Measurements from ENCODE around the gene MAG. TPM values are rescaled to one million over a fixed set of nuclear protein-coding genes. Genes with fewer than 3 reads are reported as not detected.
A peak's percentile ranks its signal among the peaks of the same experiment; 100 is the strongest.

MAG gene
- total and polyA plus RNA-seq, 9 of the 15 experiments (the other 6 are each of a cell fraction or from before 2014, with no cell fraction given) = 0.11 to 10.0 (median 1.6) TPM

- no peak for TF ChIP-seq MNT (conservative IDR thresholded peaks at IDR 0.05)
- TF ChIP-seq BRF2 (IDR thresholded peaks at IDR 0.05; ENCODE audit: borderline replicate concordance, insufficient read depth, insufficient read length) = no peak
- TF ChIP-seq DIDO1 (tag; IDR thresholded peaks at IDR 0.05; ENCODE audit: low read depth) = no peak
- no peak for TF ChIP-seq RB1 (IDR thresholded peaks at IDR 0.05; ENCODE audit: low read depth)
- no peak for TF ChIP-seq MYNN (IDR thresholded peaks at IDR 0.05)
- TF ChIP-seq MYNN (CRISPR knock-in tag; IDR thresholded peaks at IDR 0.05) = no peak
- TF ChIP-seq EP300 (IDR thresholded peaks at IDR 0.05; ENCODE audit: low read length) = no peak
- no peak for TF ChIP-seq SMARCC2 (IDR thresholded peaks at IDR 0.05; ENCODE audit: low read depth)
- TF ChIP-seq RAD51 (IDR thresholded peaks at IDR 0.05; ENCODE audit: borderline replicate concordance, low read depth) = no peak
- no peak for TF ChIP-seq ZNF384 (IDR thresholded peaks at IDR 0.05; ENCODE audit: low read depth, low read length)
- TF ChIP-seq ELK1 (CRISPR knock-in tag; IDR thresholded peaks at IDR 0.05) = no peak
- TF ChIP-seq MBD1 (CRISPR knock-in tag; IDR thresholded peaks at IDR 0.05) = 0 out of 2 replicates have a peak, but pooled peaks have one; percentile 57
- no peak for TF ChIP-seq ZNF407 (IDR thresholded peaks at IDR 0.05; ENCODE audit: low read depth)
These were observed 14.7 kb downstream of the MAG start (continued) for GRCh38 chr19:35306473-35307246.

All from K562 (cell line).